GM23338 (cell line): ENCODE measurements around the gene SLC30A1.

Experiments used
- CREB1 ChIP-seq: fragments of 250-450 bp; sonication (Bioruptor Pico); IDR thresholded peaks from 2 replicates; pipeline ENCODE4 v1.5.0; 2020; ENCODE audit warnings: low read depth, mild to moderate bottlenecking, moderate library complexity
- EZH2 ChIP-seq: fragments of 200-600 bp; sonication (generic); IDR thresholded peaks from one replicate; pipeline ENCODE4 v1.8.0; 2017; ENCODE audit warnings: antibody characterized with exemption, mild to moderate bottlenecking, low read depth; ENCODE audit not compliant: unreplicated experiment
- EZH2phosphoT487 ChIP-seq: fragments of 200-600 bp; sonication (generic); IDR thresholded peaks from one replicate; pipeline ENCODE4 v1.8.1; 2018; ENCODE audit warnings: antibody characterized with exemption; ENCODE audit not compliant: unreplicated experiment
- JUNB ChIP-seq: IDR thresholded peaks from one replicate; pipeline ENCODE4 v1.6.1; 2016; ENCODE audit warnings: antibody characterized with exemption; ENCODE audit not compliant: unreplicated experiment
- POLR2AphosphoS5 ChIP-seq: IDR thresholded peaks from 2 replicates; pipeline ENCODE4 v1.6.1; 2016; ENCODE audit warnings: antibody characterized with exemption, low read depth
- STAT1 ChIP-seq: IDR thresholded peaks from one replicate; pipeline ENCODE4 v1.6.1; 2016; ENCODE audit warnings: antibody characterized with exemption; ENCODE audit not compliant: unreplicated experiment
- ZNF331 ChIP-seq: fragments of 250-450 bp; sonication (Bioruptor Pico); IDR thresholded peaks from 2 replicates; pipeline ENCODE4 v1.5.0; 2020; ENCODE audit warnings: low read depth, mild to moderate bottlenecking, moderate library complexity
- TF ChIP-seq, protein P1 (sequence below), 2 experiments: fragments of 200-600 bp in 1 of 2; sonication (generic) in 1 of 2; conservative IDR thresholded peaks; 2 replicates each; pipeline versions ENCODE4 v1.5.1 to v1.6.1; 2016 to 2017; ENCODE audit warnings: antibody characterized with exemption in 2 of 2, low read depth in 2 of 2, mild to moderate bottlenecking in 2 of 2, moderate library complexity in 1 of 2
- TF ChIP-seq, protein P2 (sequence below): IDR thresholded peaks from one replicate; pipeline ENCODE4 v1.6.1; 2018; ENCODE audit warnings: antibody characterized with exemption; ENCODE audit not compliant: unreplicated experiment

DNA sequence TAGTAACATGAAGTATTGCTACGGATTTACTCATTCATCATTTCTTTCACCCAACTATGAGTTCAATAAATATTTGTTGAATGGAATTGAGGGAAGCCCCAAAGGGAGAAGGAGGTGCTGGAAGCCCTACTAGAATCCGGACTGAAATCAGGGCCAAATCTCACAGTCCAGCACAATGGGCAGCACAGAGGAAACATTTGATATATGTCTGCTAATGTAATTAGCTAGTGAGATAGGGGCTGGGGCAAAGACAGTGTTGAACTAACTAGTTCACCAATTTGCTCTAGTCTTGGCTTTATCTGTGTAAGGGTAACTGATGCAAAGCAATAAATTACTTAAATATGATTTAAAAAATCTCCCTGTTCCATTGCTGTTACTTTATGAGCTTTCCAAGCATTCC is 26.1 kb upstream of the SLC30A1 start:
- TF ChIP-seq EZH2 (no peak), POLR2AphosphoS5 (no peak), ZNF331 (no peak), EZH2phosphoT487 (no peak), JUNB (no peak), STAT1 (no peak), CREB1 (CRISPR knock-in tag) (no peak)
- TF ChIP-seq, protein P1, sequence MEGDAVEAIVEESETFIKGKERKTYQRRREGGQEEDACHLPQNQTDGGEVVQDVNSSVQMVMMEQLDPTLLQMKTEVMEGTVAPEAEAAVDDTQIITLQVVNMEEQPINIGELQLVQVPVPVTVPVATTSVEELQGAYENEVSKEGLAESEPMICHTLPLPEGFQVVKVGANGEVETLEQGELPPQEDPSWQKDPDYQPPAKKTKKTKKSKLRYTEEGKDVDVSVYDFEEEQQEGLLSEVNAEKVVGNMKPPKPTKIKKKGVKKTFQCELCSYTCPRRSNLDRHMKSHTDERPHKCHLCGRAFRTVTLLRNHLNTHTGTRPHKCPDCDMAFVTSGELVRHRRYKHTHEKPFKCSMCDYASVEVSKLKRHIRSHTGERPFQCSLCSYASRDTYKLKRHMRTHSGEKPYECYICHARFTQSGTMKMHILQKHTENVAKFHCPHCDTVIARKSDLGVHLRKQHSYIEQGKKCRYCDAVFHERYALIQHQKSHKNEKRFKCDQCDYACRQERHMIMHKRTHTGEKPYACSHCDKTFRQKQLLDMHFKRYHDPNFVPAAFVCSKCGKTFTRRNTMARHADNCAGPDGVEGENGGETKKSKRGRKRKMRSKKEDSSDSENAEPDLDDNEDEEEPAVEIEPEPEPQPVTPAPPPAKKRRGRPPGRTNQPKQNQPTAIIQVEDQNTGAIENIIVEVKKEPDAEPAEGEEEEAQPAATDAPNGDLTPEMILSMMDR (conservative IDR thresholded peaks at IDR 0.05; ENCODE audit: low read depth in 2 of 2), result no peak
- TF ChIP-seq, protein P2, sequence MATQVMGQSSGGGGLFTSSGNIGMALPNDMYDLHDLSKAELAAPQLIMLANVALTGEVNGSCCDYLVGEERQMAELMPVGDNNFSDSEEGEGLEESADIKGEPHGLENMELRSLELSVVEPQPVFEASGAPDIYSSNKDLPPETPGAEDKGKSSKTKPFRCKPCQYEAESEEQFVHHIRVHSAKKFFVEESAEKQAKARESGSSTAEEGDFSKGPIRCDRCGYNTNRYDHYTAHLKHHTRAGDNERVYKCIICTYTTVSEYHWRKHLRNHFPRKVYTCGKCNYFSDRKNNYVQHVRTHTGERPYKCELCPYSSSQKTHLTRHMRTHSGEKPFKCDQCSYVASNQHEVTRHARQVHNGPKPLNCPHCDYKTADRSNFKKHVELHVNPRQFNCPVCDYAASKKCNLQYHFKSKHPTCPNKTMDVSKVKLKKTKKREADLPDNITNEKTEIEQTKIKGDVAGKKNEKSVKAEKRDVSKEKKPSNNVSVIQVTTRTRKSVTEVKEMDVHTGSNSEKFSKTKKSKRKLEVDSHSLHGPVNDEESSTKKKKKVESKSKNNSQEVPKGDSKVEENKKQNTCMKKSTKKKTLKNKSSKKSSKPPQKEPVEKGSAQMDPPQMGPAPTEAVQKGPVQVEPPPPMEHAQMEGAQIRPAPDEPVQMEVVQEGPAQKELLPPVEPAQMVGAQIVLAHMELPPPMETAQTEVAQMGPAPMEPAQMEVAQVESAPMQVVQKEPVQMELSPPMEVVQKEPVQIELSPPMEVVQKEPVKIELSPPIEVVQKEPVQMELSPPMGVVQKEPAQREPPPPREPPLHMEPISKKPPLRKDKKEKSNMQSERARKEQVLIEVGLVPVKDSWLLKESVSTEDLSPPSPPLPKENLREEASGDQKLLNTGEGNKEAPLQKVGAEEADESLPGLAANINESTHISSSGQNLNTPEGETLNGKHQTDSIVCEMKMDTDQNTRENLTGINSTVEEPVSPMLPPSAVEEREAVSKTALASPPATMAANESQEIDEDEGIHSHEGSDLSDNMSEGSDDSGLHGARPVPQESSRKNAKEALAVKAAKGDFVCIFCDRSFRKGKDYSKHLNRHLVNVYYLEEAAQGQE, result no peak
